Muscle of leg (tissue), 16 donors: ENCODE results near the gene MAB21L4. TPM values are rescaled to one million over a fixed set of nuclear protein-coding genes. Genes with fewer than 3 reads are reported as not detected.

Experiments used
- DNase-seq: peaks from one replicate; pipeline ENCODE4 v3.0.0; 2013
- H3K27ac ChIP-seq: one replicate; pipeline ENCODE4 v1.5.1; 2013; ENCODE audit warnings: mild to moderate bottlenecking, low read length, control low read depth
- H3K27me3 ChIP-seq: one replicate; pipeline ENCODE4 v1.6.1; 2013; ENCODE audit warnings: low read length; ENCODE audit not compliant: control insufficient read depth, insufficient read depth
- H3K36me3 ChIP-seq: one replicate; pipeline ENCODE4 v1.6.1; 2013; ENCODE audit warnings: low read length; ENCODE audit not compliant: control insufficient read depth, insufficient read depth
- H3K4me1 ChIP-seq: one replicate; pipeline ENCODE4 v1.6.1; 2013; ENCODE audit warnings: low read length; ENCODE audit not compliant: control insufficient read depth, insufficient read depth
- H3K4me3 ChIP-seq: one replicate; pipeline ENCODE4 v1.5.1; 2013; ENCODE audit warnings: low read length, control low read depth
- H3K9me3 ChIP-seq: replicated peaks from 2 replicates; pipeline ENCODE4 v1.6.1; 2013; ENCODE audit warnings: low read depth, low read length; ENCODE audit not compliant: control insufficient read depth
- WGBS: methylation state at CpG from one replicate; pipeline ENCODE4 v1.1.5; 2013; ENCODE audit warnings: missing lambda C conversion rate; ENCODE audit not compliant: insufficient coverage; 5-methylcytosine and 5-hydroxymethylcytosine counted together
- long read RNA-seq, 11 donors: transcript quantifications; one replicate each; lab custom pipeline, GENCODE V29; 2026
- polyA plus RNA-seq, 8 donors: library from polyadenylated mRNA; unstranded; fragments of 120-200 nt; gene quantifications; one replicate each; pipeline versions ENCODE4 v1.2.1 to v1.2.3, GENCODE V29; 2013; ENCODE audit warnings: inconsistent platforms in 1 of 8, low replicate concordance in 1 of 8; ENCODE audit not compliant: insufficient read length in 8 of 8, insufficient read depth in 1 of 8
- total RNA-seq: library from RNA; stranded (reverse); fragments of 120-200 nt; gene quantifications from one replicate; pipeline ENCODE4 v1.2.4, GENCODE V29; 2013

The MAB21L4 gene
- not detected for total RNA-seq
- 1 to 10 TPM in 1 of 8 donors, under 1 TPM in 4, not detected in 3; 0.06 to 2.4 (median 0.36) TPM for polyA plus RNA-seq
- long read RNA-seq, donor 1: 0 reads
- long read RNA-seq, donor 2: 0 reads
- long read RNA-seq, donor 3: 0 reads
- long read RNA-seq, donor 4: 0 reads
- long read RNA-seq, donor 5: 0 reads
- long read RNA-seq, donor 6: 0 reads
- long read RNA-seq, donor 7: 0 reads
- long read RNA-seq, donor 8: 0 reads
- long read RNA-seq, donor 9: 0 reads
- long read RNA-seq, donor 10: 0 reads
- long read RNA-seq, donor 11: 0 reads

GRCh38 chr2:240895656-240896388 lies at the start of gene MAB21L4:
Gene MAB21L4, minus strand, starts transcription at chr2:240896156. Its CDS starts 159 bp downstream, at chr2:240895997.
- Histone ChIP-seq H3K36me3 (no peaks in the 10 kb centered on the region), H3K4me3 (no peak within 1 kb of the TSS), H3K4me1 (peaks cover 35% of the 10 kb centered on the region), H3K27ac (no peak within 1 kb of the TSS), H3K9me3 (no peaks in the 10 kb centered on the region), H3K27me3 (no peaks in the 10 kb centered on the region)
- WGBS: 89% methylated on average over 17 of the region's 24 CpGs
- DNase-seq: no peak

GRCh38 chr2:240936106-240936505 lies 40.1 kb upstream of the MAB21L4 start:
- Histone ChIP-seq H3K4me3 (no peak overlapping the region), H3K36me3 (no peaks in the 10 kb centered on the region), H3K4me1 (peaks cover 37% of the 10 kb centered on the region), H3K27me3 (no peaks in the 10 kb centered on the region), H3K9me3 (peaks cover 6% of the 10 kb centered on the region), H3K27ac (no peak overlapping the region)
- no peak for DNase-seq
- WGBS: 90% methylated on average over 6 of the region's 9 CpGs

- no peak overlapping the region for H3K4me3 ChIP-seq
- WGBS: 76% methylated on average over 23 of the region's 25 CpGs
- peaks cover 6% of the 10 kb centered on the region for H3K9me3 ChIP-seq
- peak overlapping the region; percentile 45 for H3K27ac ChIP-seq
- peaks cover 37% of the 10 kb centered on the region for H3K4me1 ChIP-seq
- H3K36me3 ChIP-seq: no peaks in the 10 kb centered on the region
- H3K27me3 ChIP-seq: no peaks in the 10 kb centered on the region
- DNase-seq: peak; percentile 62
These were observed 39.3 kb upstream of the MAB21L4 start for GRCh38 chr2:240935103-240935876.

GRCh38 chr2:240934701-240935102 lies 38.7 kb upstream of the MAB21L4 start:
- H3K4me3 ChIP-seq: no peak overlapping the region
- peaks cover 6% of the 10 kb centered on the region for H3K9me3 ChIP-seq
- WGBS: 78% methylated on average over 10 of the region's 12 CpGs
- no peaks in the 10 kb centered on the region for H3K27me3 ChIP-seq
- peaks cover 37% of the 10 kb centered on the region for H3K4me1 ChIP-seq
- H3K27ac ChIP-seq: peak overlapping the region; percentile 45
- no peaks in the 10 kb centered on the region for H3K36me3 ChIP-seq
- DNase-seq: no peak

GRCh38 chr2:240933966-240934700 lies 38.2 kb upstream of the MAB21L4 start:
- Histone ChIP-seq H3K27me3 (no peaks in the 10 kb centered on the region), H3K27ac (peak overlapping the region; percentile 45), H3K9me3 (peaks cover 6% of the 10 kb centered on the region), H3K4me1 (peaks cover 37% of the 10 kb centered on the region), H3K4me3 (no peak overlapping the region), H3K36me3 (no peaks in the 10 kb centered on the region)
- 62% methylated on average over 12 of the region's 23 CpGs for WGBS
- DNase-seq: peak; percentile 80

GRCh38 chr2:240933048-240933965 lies 37.4 kb upstream of the MAB21L4 start:
- no peak for DNase-seq
- no peak overlapping the region for H3K4me3 ChIP-seq
- 69% methylated on average over 20 of the region's 30 CpGs for WGBS

GRCh38 chr2:240932724-240933047 lies 36.7 kb upstream of the MAB21L4 start:
- H3K9me3 ChIP-seq: peaks cover 2% of the 10 kb centered on the region
- 72% methylated on average over 11 of the region's 11 CpGs for WGBS
- H3K27me3 ChIP-seq: no peaks in the 10 kb centered on the region
- no peak overlapping the region for H3K27ac ChIP-seq
- H3K36me3 ChIP-seq: no peaks in the 10 kb centered on the region
- no peak for DNase-seq
- no peak overlapping the region for H3K4me3 ChIP-seq
- peaks cover 37% of the 10 kb centered on the region for H3K4me1 ChIP-seq

More at GRCh38 chr2:240933048-240933965, 37.4 kb upstream of the MAB21L4 start:
- H3K36me3 ChIP-seq: no peaks in the 10 kb centered on the region
- peaks cover 37% of the 10 kb centered on the region for H3K4me1 ChIP-seq
- H3K27me3 ChIP-seq: no peaks in the 10 kb centered on the region
- peaks cover 3% of the 10 kb centered on the region for H3K9me3 ChIP-seq
- H3K27ac ChIP-seq: no peak overlapping the region

- WGBS: 89% methylated on average over 17 of the region's 21 CpGs
- peaks cover 37% of the 10 kb centered on the region for H3K4me1 ChIP-seq
- no peak overlapping the region for H3K4me3 ChIP-seq
- DNase-seq: no peak
- no peak overlapping the region for H3K27ac ChIP-seq
- no peaks in the 10 kb centered on the region for H3K36me3 ChIP-seq
- peaks cover 2% of the 10 kb centered on the region for H3K9me3 ChIP-seq
- no peaks in the 10 kb centered on the region for H3K27me3 ChIP-seq
These were observed 36.2 kb upstream of the MAB21L4 start for GRCh38 chr2:240932001-240932723.
